Posterior cingulate gyrus (tissue), 11 donors: ENCODE results near the gene PTPRD.

ENCODE experiments used
- DNase-seq, 10 donors: peaks; one replicate each; pipeline versions ENCODE4 v3.0.0 to v3.0.0-alpha.2; 2020 to 2021; ENCODE audit warnings: mixed read lengths in 3 of 10
- intact Hi-C: fragments of 100-400 bp; cut with DNase I; formaldehyde crosslinking; loops from one replicate; pipeline ENCODE4 v1.15.1; 2023

The PTPRD gene

DNA sequence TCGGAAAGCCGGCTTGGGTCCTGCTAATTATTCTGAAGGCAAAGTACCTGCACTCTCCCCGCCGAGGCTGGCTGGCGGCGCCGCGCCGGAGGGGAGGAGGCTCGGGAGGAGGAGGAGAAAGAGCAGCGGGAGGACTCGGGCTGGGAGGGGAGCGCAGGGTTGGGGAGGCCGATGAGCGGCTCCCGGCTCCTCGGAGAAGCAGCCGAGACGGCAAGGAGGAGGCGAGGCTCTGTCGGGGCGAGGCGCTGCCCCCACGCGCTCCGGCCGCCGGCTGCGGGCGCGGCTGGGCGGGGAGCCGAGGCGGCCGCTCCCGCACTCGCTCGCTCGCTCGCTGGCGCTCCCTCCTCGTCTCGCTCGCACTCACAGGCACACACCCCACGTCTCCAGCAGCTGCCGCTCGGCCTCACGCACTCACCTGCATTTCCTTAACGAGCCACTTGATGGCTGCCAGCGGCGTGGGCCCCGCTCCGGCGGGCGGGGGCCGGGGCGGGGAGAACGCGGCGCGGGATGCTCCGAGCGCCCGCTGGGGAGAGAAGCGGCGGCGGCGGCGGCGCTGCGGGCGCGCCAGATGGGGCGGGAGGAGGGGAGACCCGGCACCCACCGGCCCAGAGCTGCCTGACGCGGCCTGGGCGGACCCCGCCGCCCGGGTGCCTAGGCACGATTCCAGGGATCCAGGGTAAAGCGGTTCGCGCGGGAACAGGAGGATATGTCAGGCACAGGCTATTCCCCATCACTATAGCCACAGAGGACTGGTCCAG is at the start of gene PTPRD:
PTPRD (minus strand) TSS at position 362 of the 758 bp plus-strand sequence.
- DNase-seq: peak; percentile 15 to 94 (median 57)
- intact Hi-C loops: no loop called here

DNA sequence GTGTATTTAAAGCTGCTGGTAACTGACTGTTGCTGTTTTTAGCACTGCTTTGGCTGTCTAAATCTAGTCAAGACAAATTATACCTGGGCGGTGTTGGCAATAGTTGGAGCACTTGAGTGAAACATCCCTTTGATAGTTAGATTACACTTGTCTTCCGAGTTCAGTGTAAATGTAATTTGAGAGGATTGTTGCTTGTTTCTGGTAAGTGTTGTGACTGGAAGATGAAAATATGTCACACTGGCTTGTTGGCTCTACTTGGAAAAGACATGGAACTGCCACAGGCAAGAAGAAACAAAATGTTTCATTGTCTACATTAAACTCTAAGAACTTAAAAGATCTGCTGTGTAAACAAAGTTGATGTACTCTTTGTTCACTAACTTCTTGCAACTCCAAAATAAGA is 49.2 kb upstream of the PTPRD start:
- no peak for DNase-seq
- intact Hi-C loops: no loop called here

DNA sequence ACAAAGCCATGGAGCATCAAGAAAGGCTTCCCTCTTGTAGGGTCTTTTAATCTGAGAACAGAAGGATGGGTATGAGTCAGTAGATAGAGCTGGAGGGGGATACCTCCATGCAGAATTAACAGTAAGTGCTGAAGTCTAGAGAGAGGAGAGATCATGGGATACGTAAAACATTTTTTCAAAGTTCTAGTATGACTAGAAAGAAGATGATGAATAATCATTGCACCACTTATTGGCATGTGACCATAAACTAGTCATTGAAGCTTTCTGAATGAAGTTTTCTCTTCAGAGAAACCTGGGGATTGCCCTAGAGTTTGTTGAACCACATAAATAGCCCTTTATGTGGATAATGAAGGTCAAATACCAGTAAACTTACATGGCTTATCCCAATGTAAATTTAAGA is 48.6 kb upstream of the PTPRD start:
- intact Hi-C loops: no loop called here
- no peak for DNase-seq

GRCh38 chr9:10651012-10651411 is 38.2 kb upstream of the PTPRD start:
- peak in 1 of 10 donors; percentile 63 for DNase-seq
- intact Hi-C loops: no loop called here

DNA sequence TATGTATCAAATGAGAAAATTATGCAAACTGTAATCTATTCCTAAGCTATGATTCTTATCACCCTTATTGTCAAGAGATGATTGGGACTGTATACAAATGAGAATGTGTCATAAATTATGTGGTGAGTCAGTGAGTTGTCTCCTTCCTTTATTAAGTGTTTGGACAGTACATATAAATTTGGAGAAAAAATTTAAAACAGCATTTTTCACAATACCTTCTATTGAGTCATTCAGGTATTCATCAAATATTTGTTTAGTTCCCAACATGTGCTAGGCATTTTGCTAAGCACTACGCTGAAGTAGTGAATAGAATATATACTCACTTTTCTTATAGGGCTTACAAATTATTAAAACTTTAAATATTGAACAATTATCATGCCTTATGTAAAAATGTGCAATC is 36.3 kb upstream of the PTPRD start:
- no peak for DNase-seq
- intact Hi-C loops: no loop called here

- peak in 1 of 10 donors; percentile 39 for DNase-seq
- intact Hi-C loops: no loop called here
These were observed 21.0 kb upstream of the PTPRD start for GRCh38 chr9:10633785-10634184.

DNA sequence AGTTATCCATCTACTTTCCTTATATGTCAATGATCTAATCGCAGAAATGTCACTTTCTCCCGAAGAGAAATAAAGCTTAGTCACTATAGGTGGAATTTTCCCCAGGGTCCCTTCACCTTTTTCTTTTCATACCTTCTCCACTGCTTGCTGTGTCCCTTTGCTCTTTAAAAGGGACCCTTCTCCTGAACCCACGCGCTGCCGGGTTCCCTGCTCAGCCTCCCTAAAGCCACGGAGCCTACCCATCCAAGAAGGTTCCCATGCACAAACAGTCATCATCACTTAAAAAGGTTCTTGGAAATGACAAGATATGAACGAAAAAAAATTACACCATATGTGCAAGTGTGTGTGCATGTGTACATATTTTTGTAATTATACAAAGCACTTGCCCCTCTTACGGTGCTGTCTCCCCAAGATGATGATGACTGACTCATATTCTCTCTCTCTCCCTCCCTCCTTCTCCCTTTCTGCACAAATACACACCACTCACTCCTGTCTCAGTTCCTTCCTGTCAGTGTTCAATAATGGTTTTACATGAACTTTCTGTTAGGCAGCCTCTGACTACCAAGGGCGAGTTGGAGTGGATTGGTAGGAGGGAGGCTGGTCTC is 1.5 kb upstream of the PTPRD start:
- DNase-seq: peak in 2 of 10 donors; percentile 65 to 73
- intact Hi-C loops: no loop called here

DNA sequence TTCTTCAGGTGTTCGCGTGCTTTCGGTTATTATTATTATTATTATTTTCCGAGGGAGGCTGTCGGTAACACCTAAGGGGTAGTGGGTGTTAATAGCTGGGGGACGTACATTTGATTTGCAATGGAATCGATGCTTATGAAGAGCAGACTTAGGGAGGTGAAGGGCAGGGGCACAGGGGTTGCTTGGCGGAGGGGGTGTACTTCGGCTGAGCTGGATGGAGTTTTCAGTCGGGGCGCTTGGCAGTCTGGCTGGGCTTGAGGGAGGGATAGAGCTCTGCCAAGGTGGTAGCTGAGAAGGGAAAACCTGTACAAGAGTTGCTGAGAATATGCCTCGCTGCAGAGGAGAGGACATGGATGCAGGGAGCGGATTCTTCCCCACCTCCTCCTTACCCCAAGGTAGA is 617 bp upstream of the PTPRD start:
- intact Hi-C loops: no loop called here
- peak in 2 of 10 donors; percentile 11 to 85 for DNase-seq

DNA sequence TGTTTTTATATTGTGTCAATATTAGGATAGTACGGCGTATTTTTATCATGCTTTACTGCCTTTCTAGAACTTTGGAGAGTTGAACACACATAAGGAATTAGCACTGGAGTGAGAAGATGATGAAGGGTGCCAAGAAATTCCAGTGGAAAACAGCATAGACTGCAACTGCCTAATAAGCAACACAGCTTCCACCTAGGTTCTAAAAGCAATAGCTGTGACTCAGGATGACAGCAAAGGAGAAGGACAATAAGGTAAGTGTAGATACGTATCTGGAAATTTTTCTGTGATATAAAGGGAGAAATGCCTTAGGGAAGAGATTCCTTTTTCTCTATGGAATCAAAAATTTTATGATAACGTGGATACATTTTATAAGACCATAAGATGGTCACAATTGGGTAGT is 7.4 kb downstream of the PTPRD start:
- intact Hi-C loops: no loop called here

GRCh38 chr9:10604927-10605326 is 7.9 kb downstream of the PTPRD start:
- no peak for DNase-seq
- intact Hi-C loops: no loop called here

More for the DNA sequence above, 7.4 kb downstream of the PTPRD start:
- DNase-seq: no peak

- no peak for DNase-seq
- intact Hi-C loops: no loop called here
These were observed 15.0 kb downstream of the PTPRD start for GRCh38 chr9:10597801-10598200.

DNA sequence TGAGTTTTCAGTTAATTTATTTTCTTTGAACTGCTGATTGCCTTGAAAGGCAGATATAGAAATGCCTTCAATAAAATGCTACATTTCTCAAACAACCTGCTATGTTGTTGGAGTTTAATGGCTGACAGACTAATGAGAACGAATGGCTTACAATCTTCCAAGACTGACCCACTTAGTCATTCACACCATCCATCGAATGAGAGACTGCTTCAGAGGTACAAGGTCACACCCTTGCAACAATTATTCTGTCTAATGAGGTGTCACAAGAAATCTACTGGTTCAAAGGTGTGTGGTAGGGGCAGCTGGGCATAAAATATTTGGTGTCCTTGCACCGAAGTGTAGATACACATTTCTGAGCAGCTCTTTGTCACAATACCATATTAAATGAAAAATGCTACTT is 18.3 kb downstream of the PTPRD start:
- intact Hi-C loops: no loop called here
- DNase-seq: no peak

DNA sequence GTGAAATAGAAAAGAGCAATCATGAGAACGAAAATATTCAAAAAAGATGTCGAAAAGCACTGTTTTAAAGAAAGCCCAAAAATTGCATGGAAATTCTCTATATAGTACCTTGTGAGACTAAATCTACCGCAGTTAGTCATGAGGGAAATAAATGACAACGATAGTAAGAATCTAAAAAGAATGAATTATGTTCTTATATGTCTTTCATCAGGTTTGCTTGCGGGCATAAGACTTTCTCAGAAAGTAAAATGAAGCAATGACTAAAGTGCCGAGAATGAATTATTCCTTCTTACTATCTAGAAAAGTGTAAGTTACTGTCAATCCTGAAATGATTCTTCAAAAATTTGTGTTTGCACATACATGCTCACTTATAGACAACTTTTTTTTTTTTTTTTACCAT is 26.4 kb downstream of the PTPRD start:
- intact Hi-C loops: no loop called here
- no peak for DNase-seq

- intact Hi-C loops: no loop called here
- DNase-seq: peak in 1 of 10 donors; percentile 11
These were observed 41.1 kb downstream of the PTPRD start for GRCh38 chr9:10571699-10572098.

DNA sequence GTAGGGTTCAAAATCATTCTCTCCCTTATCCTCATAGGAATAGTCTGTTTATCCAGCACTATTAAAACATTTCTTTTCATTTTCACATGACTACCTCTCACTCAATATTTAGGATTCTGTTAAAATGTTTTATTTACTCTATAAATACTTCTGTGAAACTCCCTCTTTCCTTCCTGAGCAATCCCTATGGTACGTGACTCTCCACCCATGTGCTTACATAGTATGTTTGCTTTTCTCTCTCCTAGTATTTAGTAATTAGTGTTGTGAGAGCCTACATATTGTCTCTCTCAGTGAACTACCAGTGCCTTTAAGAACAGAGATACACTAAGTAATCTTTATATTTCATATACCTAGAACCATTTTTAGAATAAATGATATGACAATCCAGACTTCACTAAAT is 46.0 kb downstream of the PTPRD start:
- no peak for DNase-seq
- intact Hi-C loops: no loop called here

DNA sequence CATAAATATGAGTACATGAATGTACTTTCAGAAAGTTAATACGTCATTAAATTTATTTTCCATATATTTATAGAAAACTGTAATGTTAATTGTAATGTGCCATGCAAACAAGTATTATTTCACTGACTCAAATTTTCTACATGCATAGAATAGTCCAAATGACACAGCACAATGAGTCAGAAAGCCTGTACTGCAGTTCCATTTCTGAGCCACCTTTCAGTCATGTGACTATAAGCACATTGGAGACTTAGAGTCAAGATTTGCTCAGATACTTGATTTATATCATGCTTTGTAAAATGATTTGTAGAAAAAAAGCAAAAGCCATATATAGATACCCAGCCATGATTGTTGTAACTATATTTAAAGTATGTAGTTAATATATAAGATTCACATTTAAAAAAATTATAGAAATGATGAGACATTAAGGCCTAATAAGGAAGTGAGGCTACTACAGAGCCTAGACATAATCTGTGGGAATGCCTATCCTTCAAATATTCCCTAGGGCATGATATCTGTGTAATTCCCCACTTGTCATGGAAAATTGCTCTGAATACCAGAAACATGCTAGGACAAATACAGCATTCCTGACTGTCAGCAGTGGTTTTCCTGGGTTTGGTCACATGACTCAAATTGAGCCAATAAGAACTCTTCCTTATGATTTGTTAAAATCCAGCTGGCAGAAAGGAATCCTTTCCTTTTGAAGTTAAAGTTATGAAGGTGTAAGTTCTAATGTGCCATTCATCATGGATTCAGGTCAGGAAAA is 50.0 kb downstream of the PTPRD start:
- intact Hi-C loops: no loop called here
- no peak for DNase-seq

GRCh38 chr9:10548348-10548747 is 64.5 kb downstream of the PTPRD start:
- peak in 5 of 10 donors; percentile 10 to 66 (median 59) for DNase-seq
- intact Hi-C loops: no loop called here

DNA sequence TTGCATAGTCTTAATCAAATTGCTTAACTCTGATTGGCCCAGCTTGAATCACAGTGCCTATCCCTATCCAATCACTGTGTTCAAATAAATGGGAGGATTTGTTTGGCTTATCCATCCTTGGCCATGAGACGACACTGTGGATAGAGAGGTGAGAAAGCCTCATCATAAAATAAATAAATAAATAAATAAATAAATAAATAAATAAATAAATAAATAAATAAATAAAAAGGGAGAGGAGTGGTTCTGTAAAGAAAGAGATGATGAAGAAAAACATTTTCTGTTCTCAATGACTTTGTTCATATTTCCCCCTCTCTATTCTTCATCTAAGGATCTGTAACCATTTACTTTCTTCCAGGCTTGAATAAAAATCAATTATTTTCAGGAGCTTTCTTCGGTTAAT is 74.7 kb downstream of the PTPRD start:
- intact Hi-C loops: no loop called here
- no peak for DNase-seq

- intact Hi-C loops: no loop called here
- DNase-seq: peak in 1 of 10 donors; percentile 13
These were observed 78.0 kb downstream of the PTPRD start for GRCh38 chr9:10534850-10535249.

- no peak for DNase-seq
These were observed 86.8 kb downstream of the PTPRD start for GRCh38 chr9:10525972-10526371.

GRCh38 chr9:10523164-10523563 is 89.6 kb downstream of the PTPRD start:
- intact Hi-C loops: no loop called here
- DNase-seq: no peak

More at GRCh38 chr9:10525972-10526371, 86.8 kb downstream of the PTPRD start:
- intact Hi-C loops: no loop called here
